Activated CD4-positive, alpha-beta T cell treated with anti-CD3 and anti-CD28 coated beads, Interleukin-10, Interleukin-2, amounts not matched to agents 100 ng/mL and 50 ng/mL, durations not matched to agents 16 hours and 8 hours (primary cell): ENCODE results near the gene TMEM175.
A peak's percentile ranks its signal among the peaks of the same experiment; 100 is the strongest.
"Not testable (repeated sequence)": the region's sequence is repeated elsewhere in the genome, so short reads cannot be mapped to it uniquely, and the experiment has no call there.

ENCODE experiments used
- DNase-seq: peaks from one replicate; pipeline ENCODE4 v3.0.0-alpha.2; 2020

The TMEM175 gene

DNA sequence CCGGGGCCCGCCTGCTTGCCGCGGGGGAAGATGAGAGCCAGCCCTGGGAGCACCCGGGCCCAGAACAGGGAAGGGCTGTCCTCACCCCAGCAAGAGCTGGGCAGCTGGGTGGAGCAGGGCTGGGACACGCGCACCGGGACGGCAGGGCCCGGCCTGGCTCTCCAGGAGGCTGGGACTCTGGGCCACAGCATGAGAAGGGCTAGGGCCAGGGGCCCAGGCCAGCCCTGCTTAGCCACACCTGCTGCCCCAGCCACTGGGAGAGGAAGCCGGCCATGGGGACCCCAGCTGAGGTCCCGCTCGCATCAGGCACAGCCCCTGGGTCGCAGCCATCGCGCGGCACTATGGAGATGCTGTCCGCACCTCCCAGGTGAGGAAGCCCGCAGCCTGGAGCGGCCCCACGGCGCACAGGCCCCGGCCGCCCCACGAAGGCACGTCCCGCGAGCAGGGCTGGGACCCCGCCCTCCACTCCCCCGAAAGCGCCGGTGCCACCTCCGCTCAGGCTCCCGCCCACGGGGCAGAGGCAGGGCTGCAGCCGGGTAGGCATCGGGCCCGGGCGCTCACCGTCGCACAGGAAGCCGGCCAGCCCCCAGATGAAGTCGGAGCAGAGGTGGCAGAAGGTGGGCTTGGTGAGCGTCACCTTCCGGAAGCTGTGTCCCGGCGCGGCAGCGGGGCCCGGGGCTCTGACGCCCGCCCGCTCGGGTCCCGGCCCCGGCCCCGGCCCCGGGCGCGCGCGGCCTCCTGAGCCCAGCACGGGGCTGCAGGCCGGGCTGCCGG lies 40.6 kb downstream of the TMEM175 start:
- peak; percentile 53 for DNase-seq

DNA sequence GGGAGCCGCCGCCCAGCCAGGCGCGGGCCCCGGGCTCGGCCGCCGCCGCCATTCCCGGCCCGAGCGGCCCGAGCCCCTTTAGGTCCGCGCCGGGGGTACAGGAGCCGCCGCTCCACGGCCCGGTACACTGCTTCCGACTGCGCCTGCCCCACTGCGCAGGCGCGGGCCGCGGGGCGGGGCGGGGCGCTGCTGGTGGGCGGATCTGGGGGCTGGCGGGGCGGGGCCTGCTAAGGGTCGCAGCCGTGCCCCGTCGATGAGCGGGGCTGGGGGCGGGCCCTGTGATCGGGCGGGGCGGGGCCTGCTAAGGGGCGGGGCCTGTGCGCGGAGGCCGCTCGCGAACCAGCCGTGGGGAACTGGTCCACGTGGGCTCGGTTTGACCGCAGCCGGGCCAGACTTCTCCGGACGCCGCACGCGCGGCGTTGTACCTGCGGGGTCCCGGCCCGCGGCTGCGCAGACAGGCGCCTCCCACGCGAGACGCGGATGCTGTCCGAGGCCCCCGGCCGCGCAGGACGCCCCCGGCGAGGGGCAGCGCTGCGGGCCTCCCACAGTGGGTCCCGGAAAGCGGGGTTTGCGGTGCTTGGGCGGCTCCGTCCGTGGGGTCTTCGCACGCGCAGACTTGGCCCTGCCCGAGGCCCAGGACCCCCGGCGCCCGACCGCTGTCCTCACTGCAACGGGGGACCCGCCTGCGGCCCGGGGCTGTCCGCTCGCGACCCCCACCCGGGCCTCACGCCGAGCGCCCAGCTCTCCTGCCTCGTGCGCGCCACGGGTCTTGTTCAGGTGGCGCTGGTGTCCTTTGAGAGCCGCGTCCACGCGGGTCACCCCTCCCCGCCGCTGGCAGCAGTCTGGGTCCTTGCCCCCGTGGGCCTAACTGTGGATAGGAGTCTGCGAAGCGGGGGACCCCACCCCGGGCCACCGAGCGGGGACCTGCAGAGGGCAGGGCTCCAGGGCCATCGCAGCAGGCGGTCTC lies 41.5 kb downstream of the TMEM175 start, which contains the start of gene DGKQ:
TSS of gene DGKQ (minus strand) at position 139 of the 967 bp plus-strand sequence. CDS start at position 52, 87 bp downstream.
- DNase-seq: peak; percentile 91

DNA sequence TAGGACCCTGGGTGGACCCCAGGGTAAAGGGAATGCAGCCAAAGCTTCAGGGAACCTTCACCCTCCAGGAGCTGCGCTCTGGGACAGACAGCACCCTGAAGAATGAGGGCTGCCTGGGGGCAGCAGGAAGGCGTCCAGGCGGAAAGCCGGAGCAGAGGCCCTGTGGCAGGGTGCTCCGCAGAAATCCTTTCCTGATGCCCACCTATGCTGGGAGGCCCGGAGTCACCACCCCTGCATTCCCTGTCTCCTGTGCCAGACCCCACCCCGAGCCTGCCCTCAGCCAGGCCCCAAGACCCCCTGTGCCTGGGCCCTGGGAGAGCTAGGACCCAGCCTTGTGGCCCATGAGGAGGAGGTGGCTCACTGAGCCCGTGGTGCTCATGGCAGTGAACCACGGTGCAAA lies 42.4 kb downstream of the TMEM175 start:
- no peak for DNase-seq

DNA sequence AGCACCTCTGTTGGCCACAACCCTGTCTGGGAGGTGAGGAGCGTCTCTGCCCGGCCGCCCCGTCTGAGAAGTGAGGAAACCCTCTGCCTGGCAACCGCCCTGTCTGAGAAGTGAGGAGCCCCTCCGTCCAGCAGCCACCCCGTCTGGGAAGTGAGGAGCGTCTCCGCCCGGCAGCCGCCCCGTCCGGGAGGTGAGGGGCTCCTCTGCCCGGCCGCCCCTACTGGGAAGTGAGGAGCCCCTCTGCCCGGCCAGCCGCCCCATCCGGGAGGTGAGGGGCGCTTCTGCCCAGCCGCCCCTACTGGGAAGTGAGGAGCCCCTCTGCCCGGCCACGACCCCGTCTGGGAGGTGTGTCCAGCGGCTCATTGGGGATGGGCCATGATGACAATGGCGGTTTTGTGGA lies 43.8 kb downstream of the TMEM175 start:
- not testable (repeated sequence) for DNase-seq

DNA sequence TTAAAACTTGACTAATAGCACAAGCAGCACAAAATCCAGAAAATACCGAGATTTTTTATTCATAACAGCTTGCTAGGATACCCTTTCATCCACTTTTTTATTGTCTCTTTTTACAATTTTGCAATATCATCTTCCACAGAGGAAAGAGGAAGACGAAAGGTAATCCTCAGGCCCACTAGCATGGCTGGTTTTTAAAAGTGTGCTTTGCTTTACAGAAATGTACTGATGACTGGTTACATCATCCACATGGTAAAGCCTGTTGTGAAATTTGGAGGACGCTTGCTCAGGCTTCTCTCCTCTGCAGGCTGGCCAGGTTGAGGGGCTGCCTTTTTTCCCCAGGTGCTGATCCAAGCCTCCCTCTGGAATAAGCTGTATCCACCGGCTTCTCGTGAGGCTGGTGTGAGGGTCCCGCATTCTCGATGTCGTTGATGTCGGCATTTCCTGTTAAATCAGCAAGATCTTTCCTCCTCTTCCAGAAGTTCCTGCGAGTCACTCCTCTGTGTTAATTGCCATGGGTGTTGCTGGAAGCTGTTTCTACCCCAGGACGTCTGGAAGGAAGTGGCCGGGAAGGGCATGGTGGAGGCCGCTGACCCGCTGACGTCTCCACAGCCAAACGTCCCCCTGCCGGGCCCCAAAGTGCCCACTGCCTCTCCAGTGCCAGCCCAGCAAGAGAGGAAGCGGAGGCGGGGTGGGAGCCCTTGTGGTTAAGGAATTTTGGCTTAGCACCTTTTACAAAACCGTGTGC lies 46.9 kb downstream of the TMEM175 start:
- DNase-seq: no peak

DNA sequence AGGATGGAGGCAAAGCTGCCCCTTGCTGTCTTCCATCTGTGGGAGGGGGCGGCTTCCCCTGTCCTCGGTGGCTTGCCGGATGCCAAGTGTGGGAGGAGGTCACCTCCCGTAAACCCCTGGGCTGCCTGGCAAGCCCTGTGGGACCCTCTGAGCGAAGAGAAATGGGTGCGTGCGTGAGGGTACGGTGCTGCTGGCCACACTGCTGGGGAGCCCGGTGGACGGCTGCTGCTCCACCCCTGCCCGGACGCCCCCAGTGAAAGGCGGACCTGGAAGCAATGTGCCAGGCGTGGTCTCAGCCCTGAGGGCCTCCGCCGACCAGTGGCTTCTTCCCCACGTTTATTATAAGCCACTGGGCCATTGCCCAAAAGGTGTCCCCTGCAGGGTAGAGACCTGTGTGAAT lies 50.0 kb downstream of the TMEM175 start:
- no peak for DNase-seq

DNA sequence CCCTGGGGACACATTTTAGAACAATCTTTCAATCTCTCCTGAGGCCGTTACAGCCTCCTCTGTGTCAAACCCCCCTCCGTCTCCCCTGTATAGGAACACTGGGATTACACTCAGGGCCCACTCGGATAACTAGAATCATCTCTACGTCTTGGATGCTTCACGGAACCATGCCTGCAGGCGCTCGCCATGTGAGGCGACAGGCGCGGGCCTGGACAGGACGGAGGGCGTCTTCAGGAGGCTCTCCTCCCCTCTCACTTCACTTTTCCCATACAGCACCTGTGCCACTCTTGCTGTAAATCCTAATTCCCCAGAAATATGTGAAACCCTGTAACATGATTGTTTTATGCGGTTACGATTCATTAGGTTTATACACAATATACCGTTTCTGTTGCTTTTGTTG lies 50.6 kb downstream of the TMEM175 start:
- no peak for DNase-seq

DNA sequence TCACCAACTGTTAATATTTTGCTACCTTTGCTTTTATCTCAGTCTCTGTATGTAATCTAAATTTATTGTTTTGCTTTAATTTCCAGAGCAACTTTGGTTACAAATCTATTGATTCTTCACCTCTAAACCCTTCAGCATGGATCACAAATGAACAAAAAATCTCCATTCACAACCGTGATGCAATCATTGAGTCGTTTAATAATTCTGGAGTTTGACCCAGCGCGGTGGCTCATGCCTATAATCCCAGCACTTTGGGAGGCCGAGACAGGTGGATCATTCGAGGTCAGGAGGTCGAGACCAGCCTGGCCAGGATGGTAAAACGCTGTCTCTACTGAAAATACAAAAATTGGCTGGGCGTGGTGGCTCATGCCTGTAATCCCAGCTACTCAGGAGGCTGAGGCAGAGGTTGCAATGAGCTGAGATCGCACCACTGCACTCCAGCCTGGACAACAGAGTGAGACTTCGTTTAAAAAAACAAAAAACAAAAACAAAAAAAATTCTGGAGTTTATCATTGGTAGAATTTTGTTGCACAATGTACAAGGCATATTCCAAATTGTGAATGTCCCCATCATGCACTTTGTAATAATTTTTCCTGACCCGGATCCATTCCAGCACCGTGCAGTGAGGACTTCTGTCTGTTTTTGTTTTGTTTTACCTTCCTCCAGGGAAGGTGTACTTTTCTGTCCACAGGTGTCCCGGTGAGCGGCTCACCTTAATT lies 52.2 kb downstream of the TMEM175 start:
- no peak for DNase-seq

DNA sequence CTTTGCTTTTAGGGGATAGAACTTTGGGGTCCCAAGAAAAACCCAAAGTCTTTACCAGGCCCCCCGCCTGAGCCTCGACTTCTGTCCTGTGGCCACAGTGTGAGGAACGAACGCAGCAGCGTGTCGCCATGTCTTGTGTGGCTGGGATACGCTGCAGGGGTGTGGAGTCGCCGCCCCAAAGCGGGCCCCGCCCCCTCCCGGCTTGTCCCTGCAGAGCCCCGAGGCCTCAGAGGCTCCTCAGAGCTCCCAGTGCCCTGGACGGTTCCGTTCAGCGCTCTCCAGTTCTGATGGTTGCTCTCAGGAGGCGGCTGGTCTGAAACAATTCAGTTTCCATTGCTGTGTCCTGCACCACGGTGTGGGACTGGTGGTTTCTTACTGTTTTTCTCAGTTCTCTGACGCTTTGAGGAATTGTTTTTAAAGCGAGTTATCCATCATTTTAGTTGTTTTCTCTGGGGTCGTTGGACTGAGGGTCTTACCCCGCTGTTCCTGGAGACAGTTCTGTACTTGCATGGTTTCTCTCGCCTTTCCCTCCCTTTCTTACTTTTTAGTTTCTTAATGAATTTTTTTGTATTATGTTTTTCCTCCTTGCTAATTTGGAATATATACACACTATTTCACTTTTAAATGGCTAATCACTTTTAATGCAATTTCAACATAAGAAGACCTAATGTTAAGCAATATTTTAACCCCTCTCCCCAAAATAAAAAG lies 53.0 kb downstream of the TMEM175 start:
- DNase-seq: peak; percentile 66

DNA sequence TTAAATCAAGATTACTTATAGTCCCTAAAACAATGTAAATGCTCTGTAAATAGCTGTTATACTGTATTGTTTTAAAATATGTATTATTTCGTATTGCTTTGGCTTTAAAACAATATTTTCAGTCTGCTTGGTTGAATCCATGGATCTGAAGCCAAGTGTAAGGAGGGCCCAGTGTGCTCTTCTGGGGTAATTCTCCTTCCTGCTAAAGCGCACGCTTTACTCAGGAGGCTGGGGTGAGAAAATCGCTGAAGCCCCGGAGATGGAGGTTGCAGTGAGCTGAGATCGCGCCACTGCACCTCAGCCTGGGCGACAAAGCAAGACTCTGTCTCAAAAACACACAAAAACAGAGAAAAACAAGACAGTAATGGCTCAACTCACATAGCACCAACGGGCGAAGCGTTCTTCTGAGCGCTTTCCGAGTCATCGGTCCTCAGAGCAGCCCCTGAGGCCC lies 54.2 kb downstream of the TMEM175 start:
- no peak for DNase-seq

DNA sequence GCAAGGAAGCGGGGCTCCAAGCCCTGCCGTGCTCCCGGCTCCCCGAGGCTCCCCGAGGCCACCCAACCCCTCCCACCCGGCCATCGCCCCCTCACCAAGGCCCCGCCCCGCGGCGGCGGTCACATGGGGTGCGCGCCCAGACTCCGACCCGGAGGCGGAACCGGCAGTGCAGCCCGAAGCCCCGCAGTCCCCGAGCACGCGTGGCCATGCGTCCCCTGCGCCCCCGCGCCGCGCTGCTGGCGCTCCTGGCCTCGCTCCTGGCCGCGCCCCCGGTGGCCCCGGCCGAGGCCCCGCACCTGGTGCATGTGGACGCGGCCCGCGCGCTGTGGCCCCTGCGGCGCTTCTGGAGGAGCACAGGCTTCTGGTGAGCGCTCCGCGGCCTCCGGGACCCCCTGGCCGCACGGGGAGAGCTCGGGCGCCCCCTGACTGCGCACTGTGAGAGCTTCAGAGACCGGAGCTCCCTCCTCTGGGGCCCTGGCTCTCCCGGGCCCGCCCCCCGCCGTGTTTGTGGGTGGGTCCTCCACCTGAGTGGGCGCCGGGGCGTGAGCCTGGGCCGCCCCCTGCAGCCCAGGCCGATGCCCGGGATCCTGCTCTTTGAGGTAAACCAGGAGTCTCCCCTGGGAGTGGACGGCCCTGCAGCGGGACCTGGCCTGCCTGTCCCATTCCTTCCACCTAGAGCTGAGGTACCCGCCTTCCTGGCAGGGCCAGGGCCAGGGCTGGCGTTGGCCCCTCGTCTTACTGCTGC lies 54.8 kb downstream of the TMEM175 start, which contains the start of gene IDUA:
TSS of gene IDUA (plus strand) at position 166 of the 745 bp plus-strand sequence. CDS start at position 207, 41 bp downstream.
- DNase-seq: peak; percentile 87

DNA sequence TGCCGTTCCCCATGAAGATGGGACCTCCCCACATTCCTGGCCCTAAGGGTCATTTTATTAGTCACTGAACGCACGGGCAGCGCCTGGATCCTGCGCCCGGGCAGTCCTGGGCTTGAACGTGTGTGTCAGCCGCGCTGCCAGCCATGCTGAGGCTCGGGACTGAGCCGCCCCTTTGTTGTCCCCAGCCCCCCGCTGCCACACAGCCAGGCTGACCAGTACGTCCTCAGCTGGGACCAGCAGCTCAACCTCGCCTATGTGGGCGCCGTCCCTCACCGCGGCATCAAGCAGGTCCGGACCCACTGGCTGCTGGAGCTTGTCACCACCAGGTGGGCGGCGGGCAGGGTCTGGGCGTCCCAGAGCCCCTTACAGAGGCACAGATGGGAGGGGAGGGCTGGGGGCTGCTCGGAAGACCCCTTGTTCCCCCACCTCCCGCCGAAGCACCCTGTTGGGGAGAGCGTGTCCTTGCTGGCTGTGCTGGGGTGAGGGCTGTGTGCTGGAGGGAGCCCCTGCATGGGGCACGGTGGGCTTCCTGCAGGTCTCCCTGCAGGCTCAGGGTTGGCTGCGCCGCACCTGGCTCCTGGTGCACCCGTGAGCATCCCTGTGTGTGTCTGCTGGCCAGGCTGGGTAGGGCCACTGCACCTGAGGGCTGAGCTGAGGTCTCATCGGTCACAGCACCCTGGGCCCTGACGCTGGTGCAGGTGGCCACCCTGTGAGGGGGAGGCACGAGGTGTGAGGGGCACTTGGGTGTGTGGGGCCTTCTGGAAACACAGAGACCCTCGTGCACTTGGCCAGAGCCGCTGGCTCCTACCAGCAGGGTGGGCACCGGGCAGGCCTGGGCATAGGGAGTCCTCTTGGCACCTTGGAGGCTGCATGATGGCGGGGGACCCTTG lies 55.6 kb downstream of the TMEM175 start:
- DNase-seq: no peak

DNA sequence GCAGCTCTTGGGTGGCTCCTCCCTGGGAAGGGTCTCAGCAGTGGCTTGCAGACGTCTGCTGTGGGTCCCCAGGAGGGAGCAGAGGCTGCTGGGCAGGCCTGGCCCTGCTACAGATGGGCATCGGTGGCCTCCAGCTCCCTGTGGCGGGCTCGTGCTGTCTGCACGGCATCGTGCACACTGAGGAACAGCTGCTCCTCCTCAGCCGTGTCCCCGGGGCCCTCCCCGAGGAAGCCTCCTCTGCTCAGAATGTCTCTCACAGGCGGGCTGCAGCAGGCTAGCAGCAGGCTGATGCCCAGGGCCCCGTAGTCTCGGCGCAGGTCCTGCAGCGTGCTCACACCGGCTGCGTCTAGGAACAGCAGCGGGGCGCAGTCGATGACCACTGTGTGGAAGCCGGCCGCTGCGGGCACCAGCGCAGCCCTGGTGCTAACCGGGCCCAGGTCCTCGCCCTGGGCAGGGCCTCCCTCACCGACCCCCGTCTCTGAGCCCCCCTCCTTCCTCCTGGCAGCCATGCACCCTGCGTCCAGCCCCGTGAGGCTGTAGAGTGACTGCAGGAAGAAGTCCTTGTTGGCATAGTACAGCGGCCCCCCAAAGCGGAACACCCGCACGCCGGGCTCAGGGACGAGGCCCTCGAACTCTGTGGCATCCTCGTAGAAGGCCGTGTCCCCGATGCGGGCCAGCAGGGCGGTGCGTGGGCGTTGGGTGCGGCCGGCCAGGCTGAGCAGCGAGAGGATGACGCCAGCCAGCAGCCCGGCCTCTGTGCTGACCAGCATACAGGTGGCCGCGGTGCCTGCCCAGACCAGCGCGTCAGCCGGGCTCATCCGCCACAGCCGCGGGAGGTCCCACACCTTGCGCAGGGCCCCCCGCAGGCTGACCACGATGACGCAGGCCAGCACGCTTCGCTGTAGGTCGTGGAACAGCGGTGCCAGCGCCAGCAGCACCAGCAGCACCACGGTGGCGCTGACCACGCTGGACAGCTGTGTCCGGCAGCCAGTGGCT lies 56.8 kb downstream of the TMEM175 start:
- DNase-seq: no peak

DNA sequence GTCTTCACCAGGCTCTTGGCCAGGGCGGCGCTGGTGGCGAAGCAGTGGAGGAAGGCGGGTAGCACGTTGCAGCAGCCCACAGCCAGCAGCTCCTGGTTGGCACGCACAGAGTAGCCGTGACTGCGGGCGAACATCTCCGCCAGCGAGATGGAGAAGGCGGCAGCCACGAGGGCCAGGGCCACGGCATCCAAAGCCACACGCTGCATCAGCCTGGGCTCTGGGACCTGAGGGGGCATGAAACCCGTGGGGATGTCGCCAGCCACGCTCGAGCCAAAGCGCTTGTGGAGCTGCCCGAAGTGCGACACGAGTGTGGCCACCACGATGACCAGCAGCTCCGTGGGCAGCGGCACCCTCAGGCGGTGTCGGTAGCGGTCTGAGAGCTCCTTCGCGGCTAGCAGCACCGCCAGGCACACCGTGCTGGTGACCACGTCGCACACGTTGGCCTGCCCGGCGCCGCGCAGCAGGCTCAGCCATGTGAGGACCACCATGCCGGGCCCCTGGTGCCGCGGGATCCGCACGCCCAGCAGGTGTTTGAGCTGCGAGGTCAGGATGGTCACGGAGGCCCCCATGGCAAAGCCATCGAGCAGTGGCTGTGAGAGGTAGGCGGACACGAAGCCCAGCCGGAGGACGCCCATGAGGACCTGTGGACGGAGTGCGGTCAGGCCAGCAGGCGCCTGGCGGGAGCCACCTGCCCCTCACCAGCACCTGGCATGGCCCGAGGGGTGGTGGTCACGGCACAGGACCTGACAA lies 57.6 kb downstream of the TMEM175 start:
- no peak for DNase-seq

DNA sequence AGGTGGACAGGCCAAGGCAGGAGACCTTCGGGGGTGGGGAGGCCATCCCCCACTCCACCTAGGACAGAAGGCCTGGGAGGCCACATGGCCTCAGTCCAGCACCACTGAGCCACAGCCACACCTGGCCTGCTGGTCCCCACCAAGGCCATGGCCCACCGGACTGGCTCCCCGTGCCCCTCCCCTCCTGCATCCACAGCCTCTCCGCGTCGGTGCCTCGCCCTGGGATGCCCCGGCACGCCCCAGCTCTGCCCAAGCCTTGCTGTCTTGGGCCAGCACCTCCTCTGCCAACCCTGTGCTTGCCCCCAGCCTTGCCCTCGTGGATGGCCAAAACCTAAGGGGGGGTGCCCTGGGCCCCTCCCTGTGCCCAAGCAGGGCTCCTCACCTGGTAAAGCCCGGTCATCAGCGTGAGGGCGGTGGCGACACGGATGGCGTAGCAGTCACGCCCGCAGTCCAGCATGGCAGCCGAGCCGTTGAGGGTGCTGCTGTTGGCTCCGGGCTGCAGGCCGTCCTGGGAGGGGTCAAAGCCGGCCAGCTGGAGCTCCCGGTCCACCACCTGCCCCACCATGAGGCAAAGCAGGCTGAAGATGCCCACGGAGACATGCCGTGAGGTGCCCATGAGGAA lies 58.6 kb downstream of the TMEM175 start:
- no peak for DNase-seq

DNA sequence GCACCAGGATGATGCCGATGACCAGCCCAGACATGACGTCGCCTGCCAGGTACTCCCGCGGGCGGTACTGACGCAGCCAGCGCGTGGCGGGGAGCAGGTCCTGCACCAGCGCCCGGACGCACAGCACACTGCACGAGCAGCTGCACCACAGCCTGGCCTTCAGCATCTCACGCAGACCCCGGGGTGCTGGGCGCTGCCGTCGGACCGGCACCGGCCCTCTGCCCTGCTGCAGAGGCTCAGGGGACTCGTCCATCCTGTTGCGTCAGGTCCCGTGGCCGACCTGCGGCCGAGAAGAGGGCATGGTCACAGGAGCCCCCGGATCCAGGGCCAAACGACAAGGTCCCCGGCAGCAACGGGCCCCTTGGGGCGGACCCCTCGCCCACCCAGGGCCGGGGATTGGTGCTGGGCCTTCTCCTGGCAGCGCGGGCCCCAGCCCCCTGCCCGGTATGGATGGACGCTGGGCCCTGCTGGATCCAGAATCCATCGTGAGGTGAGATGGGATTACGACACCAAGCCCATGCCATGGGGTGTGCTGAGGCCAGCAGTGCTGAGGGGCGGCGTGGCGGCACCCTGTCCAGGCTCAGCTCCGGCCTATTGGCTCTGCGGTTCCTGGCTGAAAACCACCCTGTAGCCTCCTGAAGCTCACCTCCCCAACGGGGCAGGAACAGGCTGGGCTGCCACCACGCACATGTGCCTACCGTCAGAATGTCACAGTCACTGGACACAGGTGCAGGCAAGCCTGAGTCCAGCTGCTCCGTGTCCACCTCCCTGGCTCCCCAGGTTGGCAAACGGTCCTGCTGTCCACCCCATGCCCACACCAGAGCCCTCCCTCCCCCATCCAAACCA lies 59.4 kb downstream of the TMEM175 start:
- no peak for DNase-seq
